Uterus (tissue), 4 donors: Measurements from ENCODE around the gene ZFYVE1. TPM values are rescaled to one million over a fixed set of nuclear protein-coding genes. Genes with fewer than 3 reads are reported as not detected.
"Not testable (repeated sequence)": the region's sequence is repeated elsewhere in the genome, so short reads cannot be mapped to it uniquely, and the experiment has no call there.

Experiments
- DNase-seq, 2 donors: peaks; one replicate each; pipeline ENCODE4 v3.0.0-alpha.2; 2019 to 2020
- H3K27ac ChIP-seq, 2 donors: fragments of 200-600 bp; sonication (generic); 1 replicate in 1 of 2; 2 replicates in 1 of 2; pipeline ENCODE4 v1.5.1; 2016 to 2018
- H3K27me3 ChIP-seq, 2 donors: fragments of 200-600 bp; sonication (generic); one replicate each; pipeline ENCODE4 v1.5.1; 2018 to 2019; ENCODE audit warnings: control low read depth in 1 of 2
- H3K36me3 ChIP-seq, 2 donors: fragments of 200-600 bp; sonication (generic); one replicate each; pipeline ENCODE4 v1.5.1; 2019; ENCODE audit warnings: control low read depth in 1 of 2
- H3K4me1 ChIP-seq, 2 donors: fragments of 200-600 bp; sonication (generic); one replicate each; pipeline ENCODE4 v1.5.1; 2018 to 2019; ENCODE audit warnings: control low read depth in 1 of 2
- H3K4me3 ChIP-seq, 2 donors: fragments of 200-600 bp; sonication (generic); 1 replicate in 1 of 2; 2 replicates in 1 of 2; pipeline ENCODE4 v1.5.1; 2018 to 2019; ENCODE audit warnings: mild to moderate bottlenecking in 1 of 2
- H3K9me3 ChIP-seq, 2 donors: fragments of 200-600 bp; sonication (generic); one replicate each; pipeline ENCODE4 v1.5.1; 2019; ENCODE audit warnings: control low read depth in 1 of 2
- CTCF ChIP-seq, 4 experiments: fragments of 200-600 bp in 2 of 4; fragments of 450-650 bp in 2 of 4; sonication (generic) in 2 of 4; IDR thresholded peaks; one replicate each; pipeline ENCODE4 v1.5.1; 2016 to 2019; ENCODE audit warnings: antibody characterized with exemption in 4 of 4, mild to moderate bottlenecking in 2 of 4, moderate library complexity in 1 of 4
- POLR2A ChIP-seq, 2 donors: fragments of 450-650 bp; IDR thresholded peaks; one replicate each; pipeline ENCODE4 v1.6.1; 2016; ENCODE audit warnings: antibody characterized with exemption in 2 of 2, mild to moderate bottlenecking in 1 of 2, moderate library complexity in 1 of 2
- intact Hi-C: fragments of 100-400 bp; cut with DNase I; formaldehyde crosslinking; loops from one replicate; pipeline ENCODE4 v1.15.1; 2023; ENCODE audit warnings: low total_unique reads
- total RNA-seq, 4 donors: library from RNA; depleted of rRNA in 3 of 4; stranded (reverse); fragments of >200 nt in 3 of 4; gene quantifications; one replicate each; pipeline versions ENCODE4 v1.1.0 to v1.2.4, GENCODE V29; 2014 to 2023
- donor health status: DM: yes; HTN: yes; CAD: no.

Gene ZFYVE1
- total RNA-seq, 4 donors from 2014 or later = 3.2 to 14.7 (median 9.8) TPM

GRCh38 chr14:72966038-72966437, 60.9 kb downstream of the ZFYVE1 start:
- Histone ChIP-seq H3K4me3 (no peak overlapping the region), H3K27ac (no peak overlapping the region), H3K27me3 (no peaks in the 10 kb centered on the region), H3K36me3 (no peaks in the 10 kb centered on the region), H3K4me1 (no peaks in the 10 kb centered on the region), H3K9me3 (no peaks in the 10 kb centered on the region)
- intact Hi-C loops = no loop called here
- DNase-seq = no peak
- TF ChIP-seq POLR2A (IDR thresholded peaks at IDR 0.05) = no peak
- no peak for TF ChIP-seq CTCF (IDR thresholded peaks at IDR 0.05)

- Histone ChIP-seq H3K27ac (no peak overlapping the region), H3K4me3 (no peak overlapping the region), H3K9me3 (no peaks in the 10 kb centered on the region), H3K36me3 (no peaks in the 10 kb centered on the region), H3K4me1 (no peaks in the 10 kb centered on the region), H3K27me3 (no peaks in the 10 kb centered on the region)
- TF ChIP-seq POLR2A (IDR thresholded peaks at IDR 0.05) = no peak
- TF ChIP-seq CTCF (IDR thresholded peaks at IDR 0.05) = no peak
- intact Hi-C loops = no loop called here
- no peak for DNase-seq
Observed at GRCh38 chr14:72965249-72965648, 61.7 kb downstream of the ZFYVE1 start.

GRCh38 chr14:72962829-72963312, 64.0 kb downstream of the ZFYVE1 start:
- no peaks in the 10 kb centered on the region for H3K36me3 ChIP-seq
- no peak for TF ChIP-seq POLR2A (IDR thresholded peaks at IDR 0.05)
- no peak for TF ChIP-seq CTCF (IDR thresholded peaks at IDR 0.05)

GRCh38 chr14:72962336-72962754, 64.6 kb downstream of the ZFYVE1 start:
- intact Hi-C loops, H3K27me3 ChIP-seq, H3K4me3 ChIP-seq, H3K9me3 ChIP-seq, H3K27ac ChIP-seq, H3K36me3 ChIP-seq, H3K4me1 ChIP-seq: not testable (repeated sequence)
- peak in 1 of 2 donors; percentile 22 for DNase-seq

More at GRCh38 chr14:72962829-72963312, 64.0 kb downstream of the ZFYVE1 start:
- intact Hi-C loops = no loop called here
- DNase-seq = no peak
- Histone ChIP-seq H3K4me3 (no peak overlapping the region), H3K9me3 (no peaks in the 10 kb centered on the region), H3K27me3 (no peaks in the 10 kb centered on the region), H3K27ac (no peak overlapping the region), H3K4me1 (no peaks in the 10 kb centered on the region)

GRCh38 chr14:72961579-72962335, 65.1 kb downstream of the ZFYVE1 start:
- no peak for DNase-seq
- Histone ChIP-seq H3K4me1 (no peaks in the 10 kb centered on the region), H3K4me3 (no peak overlapping the region), H3K36me3 (no peaks in the 10 kb centered on the region), H3K27ac (no peak overlapping the region), H3K27me3 (no peaks in the 10 kb centered on the region), H3K9me3 (no peaks in the 10 kb centered on the region)
- intact Hi-C loops = no loop called here
- TF ChIP-seq CTCF (IDR thresholded peaks at IDR 0.05) (no peak), POLR2A (IDR thresholded peaks at IDR 0.05) (no peak)

- H3K4me1 ChIP-seq, H3K27ac ChIP-seq, H3K4me3 ChIP-seq, H3K27me3 ChIP-seq, H3K9me3 ChIP-seq, intact Hi-C loops, DNase-seq, H3K36me3 ChIP-seq: not testable (repeated sequence)
Observed at GRCh38 chr14:72961016-72961415, 65.9 kb downstream of the ZFYVE1 start.
